ENCODE data around the gene CACNA1G.

DNA sequence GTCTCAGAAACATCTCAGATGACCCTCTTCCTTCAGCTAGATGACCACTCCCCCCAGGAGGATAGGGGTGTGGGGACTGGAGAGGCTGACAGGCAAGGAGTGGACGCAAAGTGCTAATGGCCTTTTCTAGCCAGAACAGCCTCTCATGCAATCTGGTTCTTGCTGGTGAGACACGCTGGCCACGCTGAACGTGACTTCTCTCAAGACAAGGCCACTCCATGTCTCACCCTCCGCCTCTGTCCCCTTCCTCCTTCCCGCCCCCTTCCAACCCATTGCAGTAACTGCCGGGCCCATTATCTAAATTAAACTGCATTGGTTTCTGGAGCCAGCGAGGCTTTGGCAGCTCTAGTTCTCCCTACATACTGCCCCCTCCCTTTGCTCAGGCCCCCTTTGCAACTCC lies 9.5 kb downstream of the CACNA1G start:
- TF ChIP-seq, protein P1, sequence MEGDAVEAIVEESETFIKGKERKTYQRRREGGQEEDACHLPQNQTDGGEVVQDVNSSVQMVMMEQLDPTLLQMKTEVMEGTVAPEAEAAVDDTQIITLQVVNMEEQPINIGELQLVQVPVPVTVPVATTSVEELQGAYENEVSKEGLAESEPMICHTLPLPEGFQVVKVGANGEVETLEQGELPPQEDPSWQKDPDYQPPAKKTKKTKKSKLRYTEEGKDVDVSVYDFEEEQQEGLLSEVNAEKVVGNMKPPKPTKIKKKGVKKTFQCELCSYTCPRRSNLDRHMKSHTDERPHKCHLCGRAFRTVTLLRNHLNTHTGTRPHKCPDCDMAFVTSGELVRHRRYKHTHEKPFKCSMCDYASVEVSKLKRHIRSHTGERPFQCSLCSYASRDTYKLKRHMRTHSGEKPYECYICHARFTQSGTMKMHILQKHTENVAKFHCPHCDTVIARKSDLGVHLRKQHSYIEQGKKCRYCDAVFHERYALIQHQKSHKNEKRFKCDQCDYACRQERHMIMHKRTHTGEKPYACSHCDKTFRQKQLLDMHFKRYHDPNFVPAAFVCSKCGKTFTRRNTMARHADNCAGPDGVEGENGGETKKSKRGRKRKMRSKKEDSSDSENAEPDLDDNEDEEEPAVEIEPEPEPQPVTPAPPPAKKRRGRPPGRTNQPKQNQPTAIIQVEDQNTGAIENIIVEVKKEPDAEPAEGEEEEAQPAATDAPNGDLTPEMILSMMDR (IDR thresholded peaks at IDR 0.05; ENCODE audit: extremely low read depth in 1 of 2, insufficient read depth in 1 of 2, low read depth in 1 of 2, low read length in 2 of 2) = no peak
- TF ChIP-seq POLR2A (IDR thresholded peaks at IDR 0.05; ENCODE audit: low read depth, low read length) (no peak), FOS (IDR thresholded peaks at IDR 0.05; ENCODE audit: borderline replicate concordance, insufficient read depth, low read length) (no peak), MAX (IDR thresholded peaks at IDR 0.05; ENCODE audit: insufficient read depth, insufficient read length) (no peak), MYC (IDR thresholded peaks at IDR 0.05; ENCODE audit: low read depth, low read length) (no peak), POLR2AphosphoS5 (IDR thresholded peaks at IDR 0.05; ENCODE audit: insufficient read depth, low read depth, low read length) (no peak), EZH2 (IDR thresholded peaks at IDR 0.05; ENCODE audit: borderline replicate concordance, low read depth, low read length, severe bottlenecking) (no peak), GATA2 (IDR thresholded peaks at IDR 0.05; ENCODE audit: insufficient read depth, insufficient read length, low read depth, low read length) (no peak), JUN (IDR thresholded peaks at IDR 0.05; ENCODE audit: borderline replicate concordance, insufficient read depth, insufficient read length, low read depth) (no peak)

Data from endothelial cell of umbilical vein (primary cell).